LNCAP (cell line): ENCODE results near the gene RNF5.

Experiments used
- CTCF ChIP-seq: fragments of 450-650 bp; IDR thresholded peaks from 2 replicates; pipeline ENCODE4 v1.5.1; 2017; ENCODE audit warnings: mild to moderate bottlenecking

Gene RNF5

GRCh38 chr6:32156891-32157290 is 21.3 kb upstream of the RNF5 start:
- TF ChIP-seq CTCF, result no peak

GRCh38 chr6:32158052-32158451 is 20.2 kb upstream of the RNF5 start:
- TF ChIP-seq CTCF, result no peak

GRCh38 chr6:32163559-32164258 is 14.5 kb upstream of the RNF5 start:
- TF ChIP-seq CTCF, result no peak

- TF ChIP-seq CTCF, result no peak
These were observed 13.9 kb upstream of the RNF5 start, which contains the start of gene EGFL8 for GRCh38 chr6:32164295-32164694. TSS of gene EGFL8 (plus strand) at chr6:32164595. CDS start at chr6:32166166, 1,571 bp downstream.

GRCh38 chr6:32166411-32167061 is 11.7 kb upstream of the RNF5 start:
- no peak for TF ChIP-seq CTCF

GRCh38 chr6:32167154-32167760 is 10.9 kb upstream of the RNF5 start:
- no peak for TF ChIP-seq CTCF

GRCh38 chr6:32167761-32168262 is 10.4 kb upstream of the RNF5 start:
- TF ChIP-seq CTCF, result no peak
